ENCODE data around the gene XPR1. TPM values are rescaled to one million over a fixed set of nuclear protein-coding genes. Genes with fewer than 3 reads are reported as not detected.

The XPR1 gene
- total and polyA plus RNA-seq, 9 donors, result 5.7 to 34.1 (median 17.3) TPM

- Histone ChIP-seq H3K9me3 (no peaks in the 10 kb centered on the region), H3K36me3 (no peaks in the 10 kb centered on the region), H3K27me3 (no peaks in the 10 kb centered on the region), H3K27ac (no peak overlapping the region), H3K4me1 (ENCODE audit: insufficient read depth) (no peaks in the 10 kb centered on the region), H3K4me3 (no peak overlapping the region)
- 94 to 100% (median 98%) methylated on average over 3 of the region's 3 CpGs for WGBS, 3 donors
- intact Hi-C loops (cut with DNase I), result no loop called here
- no peak for DNase-seq
- TF ChIP-seq POLR2A (IDR thresholded peaks at IDR 0.05) (no peak), CTCF (IDR thresholded peaks at IDR 0.05) (no peak), EP300 (IDR thresholded peaks at IDR 0.05) (no peak)
Observed at GRCh38 chr1:180939711-180940103, 307.9 kb downstream of the XPR1 start.

Small RNA genes lying within 50 kb of the gene (small RNA-seq; reads per million reads assigned to genes)
- gene RF00026, result not detected

Other genes starting within 250 kb of the XPR1 start
- 10 to 100 TPM; 31.0 to 50.1 (median 40.0) TPM for gene ACBD6, start 129.4 kb upstream of the XPR1 start, total RNA-seq
- 10 to 100 TPM; 42.7 to 56.0 TPM for gene ACBD6, start 129.4 kb upstream of the XPR1 start, polyA plus RNA-seq
- not detected for gene OVAAL, start 73.1 kb upstream of the XPR1 start, total RNA-seq
- not detected for gene OVAAL, start 73.1 kb upstream of the XPR1 start, polyA plus RNA-seq